SK-N-SH treated with all-trans-retinoic acid at 6 μM for 48 hours (cell line): ENCODE data around the gene TMEM86A.

Experiments used
- ATAC-seq: fragments of 200-7000 bp; cut with Tn5 transposase; 3 replicates; pipeline ENCODE4 v1.9.1; 2020; ENCODE audit warnings: mild to moderate bottlenecking, moderate library complexity
- ARNTL ChIP-seq: fragments of 450-650 bp; formaldehyde crosslinking; IDR thresholded peaks from 2 replicates; pipeline ENCODE4 v1.5.0; 2020; ENCODE audit warnings: low read depth, mild to moderate bottlenecking, moderate library complexity, borderline replicate concordance
- BACH2 ChIP-seq: fragments of 250-450 bp; sonication (Bioruptor Pico); IDR thresholded peaks from 2 replicates; pipeline ENCODE4 v1.9.0; 2021; ENCODE audit warnings: mild to moderate bottlenecking, borderline replicate concordance
- CSDC2 ChIP-seq: fragments of 250-450 bp; sonication (Bioruptor Pico); IDR thresholded peaks from 2 replicates; pipeline ENCODE4 v1.5.0; 2020; ENCODE audit warnings: mild to moderate bottlenecking, moderate library complexity
- ESRRG ChIP-seq: fragments of 250-450 bp; sonication (Bioruptor Pico); IDR thresholded peaks from 2 replicates; pipeline ENCODE4 v1.6.1; 2021; ENCODE audit warnings: mild to moderate bottlenecking
- GLIS3 ChIP-seq: fragments of 250-450 bp; sonication (Bioruptor Pico); IDR thresholded peaks from 2 replicates; pipeline ENCODE4 v1.5.0; 2020; ENCODE audit warnings: mild to moderate bottlenecking, moderate library complexity
- ISL1 ChIP-seq: fragments of 250-450 bp; sonication (Bioruptor Pico); IDR thresholded peaks from 2 replicates; pipeline ENCODE4 v2.1.2; 2022; ENCODE audit warnings: mild to moderate bottlenecking, moderate library complexity
- OSR1 ChIP-seq: fragments of 250-450 bp; sonication (Bioruptor Pico); IDR thresholded peaks from 2 replicates; pipeline ENCODE4 v1.8.0; 2022; ENCODE audit warnings: moderate library complexity, mild to moderate bottlenecking, inconsistent platforms
- RARB ChIP-seq: fragments of 250-450 bp; sonication (Bioruptor Pico); IDR thresholded peaks from 2 replicates; pipeline ENCODE4 v1.8.0; 2021; ENCODE audit warnings: mild to moderate bottlenecking, moderate library complexity
- TCF4 ChIP-seq: fragments of 250-450 bp; sonication (Bioruptor Pico); IDR thresholded peaks from 2 replicates; pipeline ENCODE4 v1.8.0; 2021; ENCODE audit warnings: mild to moderate bottlenecking, moderate library complexity, borderline replicate concordance
- TOX ChIP-seq: fragments of 250-450 bp; sonication (Bioruptor Pico); IDR thresholded peaks from 2 replicates; pipeline ENCODE4 v1.8.0; 2021; ENCODE audit warnings: mild to moderate bottlenecking, moderate library complexity, borderline replicate concordance
- ZC3H10 ChIP-seq: fragments of 250-450 bp; sonication (Bioruptor Pico); IDR thresholded peaks from 2 replicates; pipeline ENCODE4 v1.5.1; 2021; ENCODE audit warnings: mild to moderate bottlenecking, moderate library complexity
- ZFP30 ChIP-seq: fragments of 450-650 bp; formaldehyde crosslinking; IDR thresholded peaks from 2 replicates; pipeline ENCODE4 v1.5.0; 2022; ENCODE audit warnings: mild to moderate bottlenecking, moderate library complexity
- ZNF565 ChIP-seq: fragments of 450-650 bp; formaldehyde crosslinking; conservative IDR thresholded peaks from 2 replicates; pipeline ENCODE4 v1.5.0; 2020; ENCODE audit warnings: low read depth, mild to moderate bottlenecking, moderate library complexity
- ZNF70 ChIP-seq: fragments of 450-650 bp; formaldehyde crosslinking; IDR thresholded peaks from 2 replicates; pipeline ENCODE4 v1.5.0; 2020; ENCODE audit warnings: mild to moderate bottlenecking, moderate library complexity
- ZNF8 ChIP-seq: fragments of 450-650 bp; formaldehyde crosslinking; IDR thresholded peaks from 2 replicates; pipeline ENCODE4 v1.5.0; 2020; ENCODE audit warnings: mild to moderate bottlenecking, moderate library complexity
- TF ChIP-seq, protein P1 (sequence below): fragments of 250-450 bp; sonication (Bioruptor Pico); IDR thresholded peaks from 2 replicates; pipeline ENCODE4 v1.5.1; 2021; ENCODE audit warnings: mild to moderate bottlenecking, moderate library complexity
- TF ChIP-seq, protein P2 (sequence below): fragments of 250-450 bp; sonication (Bioruptor Pico); IDR thresholded peaks from 2 replicates; pipeline ENCODE4 v1.5.0; 2020; ENCODE audit warnings: mild to moderate bottlenecking, moderate library complexity
- TF ChIP-seq, protein P3 (sequence below): fragments of 250-450 bp; sonication (Bioruptor Pico); IDR thresholded peaks from 2 replicates; pipeline ENCODE4 v1.5.1; 2020; ENCODE audit warnings: low read depth, mild to moderate bottlenecking, moderate library complexity
- TF ChIP-seq, protein P4 (sequence below): fragments of 250-450 bp; sonication (Bioruptor Pico); IDR thresholded peaks from 2 replicates; pipeline ENCODE4 v1.8.0; 2021; ENCODE audit warnings: low read depth, mild to moderate bottlenecking, moderate library complexity, borderline replicate concordance
- TF ChIP-seq, protein P5 (sequence below): fragments of 250-450 bp; sonication (Bioruptor Pico); IDR thresholded peaks from 2 replicates; pipeline ENCODE4 v1.8.0; 2020; ENCODE audit warnings: mild to moderate bottlenecking, moderate library complexity, borderline replicate concordance

The TMEM86A gene

DNA sequence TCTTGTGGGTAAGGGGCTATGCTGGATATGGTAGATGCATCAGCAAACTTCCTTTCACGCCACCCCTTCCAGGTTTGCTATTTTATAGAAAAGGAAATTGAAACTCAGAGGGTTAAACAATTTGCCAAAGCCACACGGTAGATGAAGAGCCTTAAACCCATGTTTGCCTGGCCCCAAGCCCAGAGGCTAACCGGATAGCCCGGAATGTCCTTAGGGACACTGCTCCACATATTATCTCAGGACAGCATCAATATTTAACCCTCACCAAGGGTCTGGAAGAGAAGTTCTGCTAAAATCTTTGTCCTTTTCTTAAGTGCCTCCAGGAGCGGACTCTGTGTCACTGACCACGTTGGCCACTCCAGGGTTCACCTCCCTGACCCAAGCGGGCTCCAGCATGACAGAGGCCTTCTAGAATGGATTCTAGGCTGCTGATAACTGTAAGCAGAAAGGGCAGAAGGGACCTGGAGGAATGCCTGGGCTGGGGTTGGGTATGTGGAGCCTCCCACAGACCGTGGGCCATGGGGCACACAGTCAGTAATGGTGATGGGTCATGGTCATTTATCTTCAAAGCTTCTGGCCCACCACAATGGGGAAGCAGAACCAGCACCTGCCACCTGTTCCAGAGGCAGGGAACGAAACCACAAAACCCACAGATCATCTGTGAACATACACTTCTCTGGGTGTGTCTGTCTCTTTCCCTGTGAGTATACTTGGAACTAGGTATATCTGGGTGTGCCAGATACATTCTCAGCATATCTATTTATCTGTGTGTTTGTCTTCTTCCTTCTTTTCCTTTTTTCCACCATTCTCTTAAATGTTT is 5.4 kb upstream of the TMEM86A start:
- ATAC-seq = no peak
- TF ChIP-seq, protein P1, sequence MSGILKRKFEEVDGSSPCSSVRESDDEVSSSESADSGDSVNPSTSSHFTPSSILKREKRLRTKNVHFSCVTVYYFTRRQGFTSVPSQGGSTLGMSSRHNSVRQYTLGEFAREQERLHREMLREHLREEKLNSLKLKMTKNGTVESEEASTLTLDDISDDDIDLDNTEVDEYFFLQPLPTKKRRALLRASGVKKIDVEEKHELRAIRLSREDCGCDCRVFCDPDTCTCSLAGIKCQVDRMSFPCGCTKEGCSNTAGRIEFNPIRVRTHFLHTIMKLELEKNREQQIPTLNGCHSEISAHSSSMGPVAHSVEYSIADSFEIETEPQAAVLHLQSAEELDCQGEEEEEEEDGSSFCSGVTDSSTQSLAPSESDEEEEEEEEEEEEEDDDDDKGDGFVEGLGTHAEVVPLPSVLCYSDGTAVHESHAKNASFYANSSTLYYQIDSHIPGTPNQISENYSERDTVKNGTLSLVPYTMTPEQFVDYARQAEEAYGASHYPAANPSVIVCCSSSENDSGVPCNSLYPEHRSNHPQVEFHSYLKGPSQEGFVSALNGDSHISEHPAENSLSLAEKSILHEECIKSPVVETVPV (CRISPR knock-in tag) = no peak
- no peak for TF ChIP-seq ESRRG (CRISPR knock-in tag)
- no peak for TF ChIP-seq ZNF8 (CRISPR knock-in tag)

DNA sequence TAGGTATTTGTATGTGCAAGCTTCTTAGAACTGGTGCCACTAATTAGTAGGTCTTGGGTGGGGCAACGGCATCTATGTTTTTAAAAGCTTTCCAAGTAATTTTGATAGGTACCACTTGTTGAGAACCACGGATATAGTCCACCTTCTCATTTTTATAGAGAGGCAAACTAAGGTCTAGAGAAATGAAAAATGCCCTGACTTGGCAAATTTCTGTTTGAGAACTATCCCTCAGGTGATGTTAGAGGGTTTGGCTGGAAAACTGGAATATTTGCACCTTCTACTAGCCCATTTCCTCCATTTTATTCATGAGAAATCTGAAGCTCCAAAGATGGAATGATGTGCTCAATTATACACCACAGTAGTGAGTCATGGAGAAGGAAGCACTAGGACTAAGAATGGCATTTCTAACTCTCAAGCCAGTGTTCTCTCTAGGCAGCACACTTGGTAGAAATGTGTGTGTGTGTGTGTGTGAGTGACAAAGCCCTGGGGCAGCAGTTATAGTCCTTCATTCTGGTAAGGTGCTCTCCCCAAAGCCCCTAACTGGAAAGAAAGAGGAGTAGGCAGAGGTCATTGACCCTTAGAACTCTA is 1.8 kb upstream of the TMEM86A start:
- peak; percentile 32; the same call in 2 of the 3 replicates for ATAC-seq
- TF ChIP-seq ZNF565 (CRISPR knock-in tag) (no peak), ARNTL (CRISPR knock-in tag) (no peak), ZNF70 (CRISPR knock-in tag) (no peak), ZC3H10 (CRISPR knock-in tag) (no peak), ISL1 (CRISPR knock-in tag) (no peak)
- TF ChIP-seq, protein P2, sequence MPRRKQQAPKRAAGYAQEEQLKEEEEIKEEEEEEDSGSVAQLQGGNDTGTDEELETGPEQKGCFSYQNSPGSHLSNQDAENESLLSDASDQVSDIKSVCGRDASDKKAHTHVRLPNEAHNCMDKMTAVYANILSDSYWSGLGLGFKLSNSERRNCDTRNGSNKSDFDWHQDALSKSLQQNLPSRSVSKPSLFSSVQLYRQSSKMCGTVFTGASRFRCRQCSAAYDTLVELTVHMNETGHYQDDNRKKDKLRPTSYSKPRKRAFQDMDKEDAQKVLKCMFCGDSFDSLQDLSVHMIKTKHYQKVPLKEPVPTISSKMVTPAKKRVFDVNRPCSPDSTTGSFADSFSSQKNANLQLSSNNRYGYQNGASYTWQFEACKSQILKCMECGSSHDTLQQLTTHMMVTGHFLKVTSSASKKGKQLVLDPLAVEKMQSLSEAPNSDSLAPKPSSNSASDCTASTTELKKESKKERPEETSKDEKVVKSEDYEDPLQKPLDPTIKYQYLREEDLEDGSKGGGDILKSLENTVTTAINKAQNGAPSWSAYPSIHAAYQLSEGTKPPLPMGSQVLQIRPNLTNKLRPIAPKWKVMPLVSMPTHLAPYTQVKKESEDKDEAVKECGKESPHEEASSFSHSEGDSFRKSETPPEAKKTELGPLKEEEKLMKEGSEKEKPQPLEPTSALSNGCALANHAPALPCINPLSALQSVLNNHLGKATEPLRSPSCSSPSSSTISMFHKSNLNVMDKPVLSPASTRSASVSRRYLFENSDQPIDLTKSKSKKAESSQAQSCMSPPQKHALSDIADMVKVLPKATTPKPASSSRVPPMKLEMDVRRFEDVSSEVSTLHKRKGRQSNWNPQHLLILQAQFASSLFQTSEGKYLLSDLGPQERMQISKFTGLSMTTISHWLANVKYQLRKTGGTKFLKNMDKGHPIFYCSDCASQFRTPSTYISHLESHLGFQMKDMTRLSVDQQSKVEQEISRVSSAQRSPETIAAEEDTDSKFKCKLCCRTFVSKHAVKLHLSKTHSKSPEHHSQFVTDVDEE = no peak

DNA sequence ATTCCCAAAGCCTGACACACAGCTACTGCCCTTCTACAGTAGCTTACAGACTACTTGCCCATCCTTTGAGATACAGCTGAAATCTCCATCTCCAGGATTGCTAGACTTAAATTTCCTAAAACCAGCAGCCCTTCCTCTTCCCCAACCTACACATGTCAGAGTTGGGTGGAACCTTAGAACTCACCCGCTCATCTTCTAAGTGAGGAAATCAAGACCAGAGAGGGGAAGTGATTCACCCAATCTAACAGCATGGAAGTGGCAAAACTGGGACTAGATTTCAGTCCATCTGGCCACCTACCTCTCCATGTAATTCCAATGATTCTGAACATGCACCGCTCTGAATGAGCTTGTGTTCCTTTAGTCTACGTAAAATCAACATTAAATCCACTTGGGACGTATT is 1.0 kb upstream of the TMEM86A start:
- no peak for ATAC-seq
- no peak for TF ChIP-seq ISL1 (CRISPR knock-in tag)
- no peak for TF ChIP-seq ZC3H10 (CRISPR knock-in tag)
- no peak for TF ChIP-seq BACH2 (CRISPR knock-in tag)
- TF ChIP-seq OSR1 = no peak
- TF ChIP-seq, protein P3, sequence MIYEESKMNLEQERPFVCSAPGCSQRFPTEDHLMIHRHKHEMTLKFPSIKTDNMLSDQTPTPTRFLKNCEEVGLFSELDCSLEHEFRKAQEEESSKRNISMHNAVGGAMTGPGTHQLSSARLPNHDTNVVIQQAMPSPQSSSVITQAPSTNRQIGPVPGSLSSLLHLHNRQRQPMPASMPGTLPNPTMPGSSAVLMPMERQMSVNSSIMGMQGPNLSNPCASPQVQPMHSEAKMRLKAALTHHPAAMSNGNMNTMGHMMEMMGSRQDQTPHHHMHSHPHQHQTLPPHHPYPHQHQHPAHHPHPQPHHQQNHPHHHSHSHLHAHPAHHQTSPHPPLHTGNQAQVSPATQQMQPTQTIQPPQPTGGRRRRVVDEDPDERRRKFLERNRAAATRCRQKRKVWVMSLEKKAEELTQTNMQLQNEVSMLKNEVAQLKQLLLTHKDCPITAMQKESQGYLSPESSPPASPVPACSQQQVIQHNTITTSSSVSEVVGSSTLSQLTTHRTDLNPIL (CRISPR knock-in tag) = no peak
- TF ChIP-seq ZNF70 (CRISPR knock-in tag) = no peak
- no peak for TF ChIP-seq RARB (CRISPR knock-in tag)

DNA sequence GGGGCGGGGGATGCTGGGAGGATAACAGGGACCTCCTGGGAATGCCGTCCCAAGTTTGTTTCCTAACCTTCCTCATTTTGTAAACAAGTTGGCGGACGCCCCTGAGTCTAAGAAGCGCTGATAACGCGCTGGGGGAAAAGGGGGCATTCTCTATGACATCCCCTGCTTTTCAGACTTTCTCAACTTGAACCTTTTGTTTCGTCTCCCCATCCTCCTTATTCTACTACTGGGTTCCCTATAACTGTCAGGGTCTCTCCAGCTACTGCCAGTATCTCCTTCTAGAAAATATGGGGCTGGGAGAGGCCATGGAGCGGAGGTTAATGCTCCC is 654 bp downstream of the TMEM86A start:
- TF ChIP-seq RARB (CRISPR knock-in tag) (no peak), CSDC2 (CRISPR knock-in tag) (no peak), BACH2 (CRISPR knock-in tag) (no peak), ARNTL (CRISPR knock-in tag) (no peak), ZC3H10 (CRISPR knock-in tag) (no peak), ZNF565 (CRISPR knock-in tag) (no peak), GLIS3 (no peak), ZNF8 (CRISPR knock-in tag) (no peak; the same call in 1 of the 2 replicates), TCF4 (CRISPR knock-in tag) (no peak), ESRRG (CRISPR knock-in tag) (no peak), TOX (no peak), ZFP30 (CRISPR knock-in tag) (no peak)
- TF ChIP-seq, protein P2 = no peak
- TF ChIP-seq, protein P3 (CRISPR knock-in tag) = no peak
- TF ChIP-seq, protein P4, sequence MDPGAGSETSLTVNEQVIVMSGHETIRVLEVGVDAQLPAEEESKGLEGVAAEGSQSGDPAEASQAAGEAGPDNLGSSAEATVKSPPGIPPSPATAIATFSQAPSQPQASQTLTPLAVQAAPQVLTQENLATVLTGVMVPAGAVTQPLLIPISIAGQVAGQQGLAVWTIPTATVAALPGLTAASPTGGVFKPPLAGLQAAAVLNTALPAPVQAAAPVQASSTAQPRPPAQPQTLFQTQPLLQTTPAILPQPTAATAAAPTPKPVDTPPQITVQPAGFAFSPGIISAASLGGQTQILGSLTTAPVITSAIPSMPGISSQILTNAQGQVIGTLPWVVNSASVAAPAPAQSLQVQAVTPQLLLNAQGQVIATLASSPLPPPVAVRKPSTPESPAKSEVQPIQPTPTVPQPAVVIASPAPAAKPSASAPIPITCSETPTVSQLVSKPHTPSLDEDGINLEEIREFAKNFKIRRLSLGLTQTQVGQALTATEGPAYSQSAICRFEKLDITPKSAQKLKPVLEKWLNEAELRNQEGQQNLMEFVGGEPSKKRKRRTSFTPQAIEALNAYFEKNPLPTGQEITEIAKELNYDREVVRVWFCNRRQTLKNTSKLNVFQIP (CRISPR knock-in tag) = no peak
- TF ChIP-seq, protein P5, sequence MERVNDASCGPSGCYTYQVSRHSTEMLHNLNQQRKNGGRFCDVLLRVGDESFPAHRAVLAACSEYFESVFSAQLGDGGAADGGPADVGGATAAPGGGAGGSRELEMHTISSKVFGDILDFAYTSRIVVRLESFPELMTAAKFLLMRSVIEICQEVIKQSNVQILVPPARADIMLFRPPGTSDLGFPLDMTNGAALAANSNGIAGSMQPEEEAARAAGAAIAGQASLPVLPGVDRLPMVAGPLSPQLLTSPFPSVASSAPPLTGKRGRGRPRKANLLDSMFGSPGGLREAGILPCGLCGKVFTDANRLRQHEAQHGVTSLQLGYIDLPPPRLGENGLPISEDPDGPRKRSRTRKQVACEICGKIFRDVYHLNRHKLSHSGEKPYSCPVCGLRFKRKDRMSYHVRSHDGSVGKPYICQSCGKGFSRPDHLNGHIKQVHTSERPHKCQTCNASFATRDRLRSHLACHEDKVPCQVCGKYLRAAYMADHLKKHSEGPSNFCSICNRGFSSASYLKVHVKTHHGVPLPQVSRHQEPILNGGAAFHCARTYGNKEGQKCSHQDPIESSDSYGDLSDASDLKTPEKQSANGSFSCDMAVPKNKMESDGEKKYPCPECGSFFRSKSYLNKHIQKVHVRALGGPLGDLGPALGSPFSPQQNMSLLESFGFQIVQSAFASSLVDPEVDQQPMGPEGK (CRISPR knock-in tag) = no peak
- TF ChIP-seq, all 23 proteins: peak for 0
- no peak; the same call in 2 of the 3 replicates for ATAC-seq
